GM18498 (cell line): ENCODE data around the gene ZNF784.

Source experiments
- ATAC-seq: cut with Tn5 transposase; IDR thresholded peaks from one replicate; pipeline ENCODE4 v1.9.1; 2021; ENCODE audit warnings: mild to moderate bottlenecking, moderate library complexity; ENCODE audit not compliant: unreplicated experiment

Gene ZNF784

GRCh38 chr19:55622242-55622969 is 2.0 kb downstream of the ZNF784 start:
- no peak for ATAC-seq

- ATAC-seq: no peak
These were observed 2.6 kb downstream of the ZNF784 start for GRCh38 chr19:55621673-55622231.

- no peak for ATAC-seq
These were observed 3.1 kb downstream of the ZNF784 start for GRCh38 chr19:55621205-55621672.

GRCh38 chr19:55620410-55621204 is 3.8 kb downstream of the ZNF784 start:
- ATAC-seq: no peak

- ATAC-seq: no peak
These were observed 5.1 kb downstream of the ZNF784 start for GRCh38 chr19:55619286-55619685.

GRCh38 chr19:55618426-55618825 is 5.9 kb downstream of the ZNF784 start:
- no peak for ATAC-seq

GRCh38 chr19:55617426-55617825 is 6.9 kb downstream of the ZNF784 start:
- ATAC-seq: no peak

- ATAC-seq: no peak
These were observed 7.9 kb downstream of the ZNF784 start for GRCh38 chr19:55616395-55616875.

GRCh38 chr19:55615543-55616394 is 8.6 kb downstream of the ZNF784 start:
- ATAC-seq: no peak

- ATAC-seq: no peak
These were observed 9.4 kb downstream of the ZNF784 start for GRCh38 chr19:55614711-55615542.

GRCh38 chr19:55613930-55614710 is 10.2 kb downstream of the ZNF784 start:
- no peak for ATAC-seq

GRCh38 chr19:55613396-55613795 is 11.0 kb downstream of the ZNF784 start:
- no peak for ATAC-seq

GRCh38 chr19:55611983-55612645 is 12.3 kb downstream of the ZNF784 start:
- no peak for ATAC-seq

GRCh38 chr19:55611300-55611982 is 12.9 kb downstream of the ZNF784 start:
- no peak for ATAC-seq

- ATAC-seq: no peak
These were observed 15.0 kb downstream of the ZNF784 start for GRCh38 chr19:55609326-55609725.

GRCh38 chr19:55606817-55607216 is 17.5 kb downstream of the ZNF784 start:
- ATAC-seq: no peak

GRCh38 chr19:55606471-55606787 is 17.9 kb downstream of the ZNF784 start:
- ATAC-seq: no peak
